PC-9 (cell line): ENCODE results near the gene SPTA1. TPM values are rescaled to one million over a fixed set of nuclear protein-coding genes. Genes with fewer than 3 reads are reported as not detected.

Experiments used
- BruUV-seq: library from RNA; stranded (reverse); fragments of 400-500 nt; replicated peaks from 2 replicates; lab custom pipeline; 2021; lab: Mats Ljungman, UMichigan
- CTCF ChIA-PET: fragments of 300-600 bp; sonication (Branson Sonifier 250); formaldehyde crosslinking; loops from one replicate; lab custom pipeline; 2022; ENCODE audit warnings: antibody characterized with exemption; lab: Charles Lee
- POLR2A ChIA-PET: fragments of 300-600 bp; sonication (Branson Sonifier 250); formaldehyde crosslinking; loops from one replicate; lab custom pipeline; 2022; ENCODE audit warnings: antibody characterized with exemption; ENCODE audit not compliant: unreplicated experiment; lab: Charles Lee
- DNase-seq, 2 experiments: peaks; one replicate each; pipeline versions ENCODE4 v3.0.0 to v3.0.0-alpha.2; 2015 to 2022; ENCODE audit warnings: mixed read lengths in 1 of 2
- H2AFZ ChIP-seq: fragments of 200-600 bp; sonication (generic); 2 replicates; pipeline ENCODE4 v1.8.1; 2017; ENCODE audit warnings: antibody characterized with exemption
- H3F3A ChIP-seq: fragments of 200-600 bp; sonication (generic); 2 replicates; pipeline ENCODE4 v1.8.1; 2017; ENCODE audit warnings: antibody characterized with exemption, mild to moderate bottlenecking, low read depth; ENCODE audit not compliant: insufficient read depth
- H3K27ac ChIP-seq: fragments of 200-600 bp; sonication (generic); 2 replicates; pipeline ENCODE4 v1.6.1; 2016; ENCODE audit warnings: mixed run types
- H3K27me3 ChIP-seq: fragments of 200-600 bp; sonication (generic); 2 replicates; pipeline ENCODE4 v1.6.1; 2016; ENCODE audit warnings: low read depth, mixed run types; ENCODE audit not compliant: insufficient read depth
- H3K36me3 ChIP-seq: fragments of 200-600 bp; sonication (generic); 2 replicates; pipeline ENCODE4 v1.6.1; 2016; ENCODE audit warnings: low read depth, mixed run types
- H3K4me1 ChIP-seq: fragments of 200-600 bp; sonication (generic); replicated peaks from 2 replicates; pipeline ENCODE4 v1.6.1; 2016; ENCODE audit warnings: mixed run types; ENCODE audit not compliant: insufficient read depth
- H3K4me2 ChIP-seq: fragments of 200-600 bp; sonication (generic); 2 replicates; pipeline ENCODE4 v1.6.1; 2017; ENCODE audit warnings: mixed run types
- H3K4me3 ChIP-seq: fragments of 200-600 bp; sonication (generic); 2 replicates; pipeline ENCODE4 v1.6.1; 2016; ENCODE audit warnings: mixed run types
- H3K79me2 ChIP-seq: fragments of 200-600 bp; sonication (generic); 2 replicates; pipeline ENCODE4 v1.6.1; 2017; ENCODE audit warnings: low read depth, mixed run types
- H3K9me2 ChIP-seq: fragments of 200-600 bp; sonication (generic); 2 replicates; pipeline ENCODE4 v1.8.1; 2017; ENCODE audit warnings: mild to moderate bottlenecking; ENCODE audit not compliant: insufficient read depth
- H3K9me3 ChIP-seq: fragments of 200-600 bp; sonication (generic); 2 replicates; pipeline ENCODE4 v1.8.1; 2016; ENCODE audit warnings: low read depth; ENCODE audit not compliant: insufficient read depth
- H4K20me1 ChIP-seq: fragments of 200-600 bp; sonication (generic); 2 replicates; pipeline ENCODE4 v1.8.1; 2017; ENCODE audit not compliant: insufficient read depth
- EZH2 ChIP-seq: fragments of 200-600 bp; sonication (generic); IDR thresholded peaks from 2 replicates; pipeline ENCODE4 v1.8.0; 2017; ENCODE audit warnings: antibody characterized with exemption, low read depth
- intact Hi-C: fragments of 100-400 bp; cut with micrococcal nuclease; formaldehyde crosslinking; loops from one replicate; pipeline ENCODE4 v1.10.0; 2022; ENCODE audit not compliant: unreplicated experiment
- total RNA-seq: library from RNA; stranded (reverse); gene quantifications from 2 replicates; pipeline ENCODE4 v1.2.3, GENCODE V29; 2021
- TF ChIP-seq, protein P1 (sequence below): fragments of 200-600 bp; sonication (generic); conservative IDR thresholded peaks from 2 replicates; pipeline ENCODE4 v1.6.1; 2017; ENCODE audit warnings: mixed run types, antibody characterized with exemption, mild to moderate bottlenecking, moderate library complexity

The SPTA1 gene
- total RNA-seq, 1 experiment from 2014 or later = not detected

GRCh38 chr1:158570480-158570879 lies 116.0 kb downstream of the SPTA1 start, which contains the start of gene OR6P1:
Gene OR6P1, minus strand, starts transcription at chr1:158570580. Its CDS starts 6,976 bp downstream, at chr1:158563604.
- H3K27me3 ChIP-seq = no peaks in the 10 kb centered on the region
- no peaks in the 10 kb centered on the region for H3K9me2 ChIP-seq
- TF ChIP-seq EZH2 = no peak
- TF ChIP-seq, protein P1, sequence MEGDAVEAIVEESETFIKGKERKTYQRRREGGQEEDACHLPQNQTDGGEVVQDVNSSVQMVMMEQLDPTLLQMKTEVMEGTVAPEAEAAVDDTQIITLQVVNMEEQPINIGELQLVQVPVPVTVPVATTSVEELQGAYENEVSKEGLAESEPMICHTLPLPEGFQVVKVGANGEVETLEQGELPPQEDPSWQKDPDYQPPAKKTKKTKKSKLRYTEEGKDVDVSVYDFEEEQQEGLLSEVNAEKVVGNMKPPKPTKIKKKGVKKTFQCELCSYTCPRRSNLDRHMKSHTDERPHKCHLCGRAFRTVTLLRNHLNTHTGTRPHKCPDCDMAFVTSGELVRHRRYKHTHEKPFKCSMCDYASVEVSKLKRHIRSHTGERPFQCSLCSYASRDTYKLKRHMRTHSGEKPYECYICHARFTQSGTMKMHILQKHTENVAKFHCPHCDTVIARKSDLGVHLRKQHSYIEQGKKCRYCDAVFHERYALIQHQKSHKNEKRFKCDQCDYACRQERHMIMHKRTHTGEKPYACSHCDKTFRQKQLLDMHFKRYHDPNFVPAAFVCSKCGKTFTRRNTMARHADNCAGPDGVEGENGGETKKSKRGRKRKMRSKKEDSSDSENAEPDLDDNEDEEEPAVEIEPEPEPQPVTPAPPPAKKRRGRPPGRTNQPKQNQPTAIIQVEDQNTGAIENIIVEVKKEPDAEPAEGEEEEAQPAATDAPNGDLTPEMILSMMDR = no peak
- H3F3A ChIP-seq = no peaks in the 10 kb centered on the region
- H4K20me1 ChIP-seq = no peaks in the 10 kb centered on the region
- intact Hi-C loops = no loop called here
- POLR2A ChIA-PET = no interaction called here
- BruUV-seq = no TSS peak
- H2AFZ ChIP-seq = no peak within 1 kb of the TSS
- DNase-seq = no peak
- H3K4me2 ChIP-seq = no peak within 1 kb of the TSS
- H3K4me3 ChIP-seq = no peak within 1 kb of the TSS
- no peaks in the 10 kb centered on the region for H3K9me3 ChIP-seq
- CTCF ChIA-PET = no interaction called here
- no peak within 1 kb of the TSS for H3K27ac ChIP-seq
- H3K36me3 ChIP-seq = no peaks in the 10 kb centered on the region
- no peaks in the 10 kb centered on the region for H3K79me2 ChIP-seq
- H3K4me1 ChIP-seq = no peaks in the 10 kb centered on the region

GRCh38 chr1:158564608-158565007 lies 121.9 kb downstream of the SPTA1 start:
- H3K4me3 ChIP-seq = no peak overlapping the region
- ChIA-PET CTCF (no interaction called here), POLR2A (no interaction called here)
- H2AFZ ChIP-seq = no peak overlapping the region
- no peak overlapping the region for H3K27ac ChIP-seq
- H3K9me3 ChIP-seq = no peaks in the 10 kb centered on the region
- no peaks in the 10 kb centered on the region for H4K20me1 ChIP-seq
- no peaks in the 10 kb centered on the region for H3F3A ChIP-seq
- no peaks in the 10 kb centered on the region for H3K79me2 ChIP-seq
- TF ChIP-seq, protein P1 = no peak
- TF ChIP-seq EZH2 = no peak
- no peaks in the 10 kb centered on the region for H3K4me1 ChIP-seq
- H3K27me3 ChIP-seq = no peaks in the 10 kb centered on the region
- no peaks in the 10 kb centered on the region for H3K9me2 ChIP-seq
- no peak for DNase-seq
- no peak overlapping the region for H3K4me2 ChIP-seq
- no TSS peak for BruUV-seq
- H3K36me3 ChIP-seq = no peaks in the 10 kb centered on the region
- intact Hi-C loops = no loop called here

- intact Hi-C loops = no loop called here
- ChIA-PET CTCF (no interaction called here), POLR2A (no interaction called here)
- H3F3A ChIP-seq = no peaks in the 10 kb centered on the region
- no peak overlapping the region for H3K27ac ChIP-seq
- no peaks in the 10 kb centered on the region for H3K36me3 ChIP-seq
- no peaks in the 10 kb centered on the region for H3K27me3 ChIP-seq
- no peak for TF ChIP-seq EZH2
- TF ChIP-seq, protein P1 = no peak
- BruUV-seq = no TSS peak
- no peaks in the 10 kb centered on the region for H3K9me3 ChIP-seq
- no peak overlapping the region for H3K4me3 ChIP-seq
- DNase-seq = no peak
- H3K4me1 ChIP-seq = no peaks in the 10 kb centered on the region
- H2AFZ ChIP-seq = no peak overlapping the region
- no peak overlapping the region for H3K4me2 ChIP-seq
- no peaks in the 10 kb centered on the region for H3K9me2 ChIP-seq
- no peaks in the 10 kb centered on the region for H3K79me2 ChIP-seq
- no peaks in the 10 kb centered on the region for H4K20me1 ChIP-seq
Measured at GRCh38 chr1:158563853-158564252, 122.7 kb downstream of the SPTA1 start.

Other genes with a start within 250 kb of the SPTA1 start
- not detected in 2 replicates for gene OR10K1, start 224.9 kb downstream of the SPTA1 start, total RNA-seq
- gene OR10R2, start 214.5 kb downstream of the SPTA1 start, total RNA-seq = not detected in 2 replicates
- gene OR6Y1, start 132.3 kb downstream of the SPTA1 start, total RNA-seq = not detected in 2 replicates
- not detected in 2 replicates for gene OR6P1, start 116.1 kb downstream of the SPTA1 start, total RNA-seq
- not detected in 2 replicates for gene OR10X1, start 106.8 kb downstream of the SPTA1 start, total RNA-seq
- not detected in 2 replicates for gene OR10Z1, start 81.4 kb downstream of the SPTA1 start, total RNA-seq
- gene OR6K2, start 13.9 kb upstream of the SPTA1 start, total RNA-seq = not detected in 2 replicates
- gene OR6K3, start 34.0 kb upstream of the SPTA1 start, total RNA-seq = not detected in 2 replicates
- gene OR6K6, start 68.0 kb upstream of the SPTA1 start, total RNA-seq = not detected in 2 replicates
- gene OR6N1, start 85.5 kb upstream of the SPTA1 start, total RNA-seq = not detected in 2 replicates
- not detected in 2 replicates for gene OR6N2, start 94.5 kb upstream of the SPTA1 start, total RNA-seq
- gene MNDA, start 144.6 kb upstream of the SPTA1 start, total RNA-seq = not detected in 2 replicates
- not detected in 2 replicates for gene PYHIN1, start 244.8 kb upstream of the SPTA1 start, total RNA-seq